ENCODE measurements around the gene EPHA5. TPM values are rescaled to one million over a fixed set of nuclear protein-coding genes. Genes with fewer than 3 reads are reported as not detected.
"Not testable (repeated sequence)": the region's sequence is repeated elsewhere in the genome, so short reads cannot be mapped to it uniquely, and the experiment has no call there.

Gene EPHA5
- total RNA-seq, 1 experiment from 2014 or later, result not detected

GRCh38 chr4:65370709-65371108 lies 299.6 kb downstream of the EPHA5 start:
- no peak for DNase-seq (ENCODE audit: low spot score)

- no peak for DNase-seq (ENCODE audit: low spot score)
These were observed 303.0 kb downstream of the EPHA5 start for GRCh38 chr4:65367306-65367705.

GRCh38 chr4:65358914-65359313 lies 311.4 kb downstream of the EPHA5 start:
- no peak for DNase-seq (ENCODE audit: low spot score)

- DNase-seq (ENCODE audit: low spot score), result no peak
These were observed 317.2 kb downstream of the EPHA5 start for GRCh38 chr4:65353098-65353497.

GRCh38 chr4:65344278-65344825 lies 325.9 kb downstream of the EPHA5 start:
- no peak for DNase-seq (ENCODE audit: low spot score)

- no peak for DNase-seq (ENCODE audit: low spot score)
These were observed 326.9 kb downstream of the EPHA5 start for GRCh38 chr4:65343342-65343741.

GRCh38 chr4:65341557-65341956 lies 328.7 kb downstream of the EPHA5 start:
- DNase-seq (ENCODE audit: low spot score), result no peak

- DNase-seq (ENCODE audit: low spot score), result no peak
These were observed 329.7 kb downstream of the EPHA5 start for GRCh38 chr4:65340382-65341109.

GRCh38 chr4:65337371-65337770 lies 332.9 kb downstream of the EPHA5 start:
- DNase-seq (ENCODE audit: low spot score), result no peak

- no peak for DNase-seq (ENCODE audit: low spot score)
These were observed 333.8 kb downstream of the EPHA5 start for GRCh38 chr4:65336465-65336864.

GRCh38 chr4:65316534-65316933 lies 353.8 kb downstream of the EPHA5 start:
- DNase-seq (ENCODE audit: low spot score), result no peak

GRCh38 chr4:65311120-65311519 lies 359.2 kb downstream of the EPHA5 start:
- DNase-seq (ENCODE audit: low spot score), result no peak

GRCh38 chr4:65310586-65310985 lies 359.7 kb downstream of the EPHA5 start:
- no peak for DNase-seq (ENCODE audit: low spot score)

- DNase-seq (ENCODE audit: low spot score), result not testable (repeated sequence)
These were observed 361.7 kb downstream of the EPHA5 start for GRCh38 chr4:65308626-65309025.

- no peak for DNase-seq (ENCODE audit: low spot score)
These were observed 368.1 kb downstream of the EPHA5 start for GRCh38 chr4:65302145-65302544.

GRCh38 chr4:65296246-65296645 lies 374.0 kb downstream of the EPHA5 start:
- no peak for DNase-seq (ENCODE audit: low spot score)

- DNase-seq (ENCODE audit: low spot score), result no peak
These were observed 383.2 kb downstream of the EPHA5 start for GRCh38 chr4:65287071-65287470.
